Glomerular visceral epithelial cell (primary cell): Measurements from ENCODE around the gene EME1.
"Not testable (repeated sequence)": the region's sequence is repeated elsewhere in the genome, so short reads cannot be mapped to it uniquely, and the experiment has no call there.

Experiments used
- DNase-seq: peaks from one replicate; pipeline ENCODE4 v3.0.0-alpha.2; 2016; ENCODE audit errors: extremely low spot score

Gene EME1

GRCh38 chr17:50426472-50426782, 53.4 kb downstream of the EME1 start:
- no peak for DNase-seq

- peak; percentile 59 for DNase-seq
Observed at GRCh38 chr17:50426814-50427787, 54.1 kb downstream of the EME1 start.

GRCh38 chr17:50428126-50428525, 55.1 kb downstream of the EME1 start:
- not testable (repeated sequence) for DNase-seq

- DNase-seq: no peak
Observed at GRCh38 chr17:50428831-50429424, 55.9 kb downstream of the EME1 start.

GRCh38 chr17:50429793-50430192, 56.8 kb downstream of the EME1 start:
- no peak for DNase-seq
